RWPE1 (cell line): ENCODE data around the gene CRISP1.
"Not testable (repeated sequence)": the region's sequence is repeated elsewhere in the genome, so short reads cannot be mapped to it uniquely, and the experiment has no call there.

Source experiments
- CTCF ChIA-PET: fragments of 350-600 bp; sonication (Branson Sonifier 250); formaldehyde crosslinking; extraction: SDS; loops from one replicate; lab custom pipeline; 2021; lab: Yijun Ruan, JAX
- POLR2A ChIA-PET: fragments of 400-600 bp; formaldehyde crosslinking; extraction: SDS; loops from one replicate; lab custom pipeline; 2020; ENCODE audit warnings: antibody characterized with exemption; ENCODE audit not compliant: low non-redundant PET; lab: Yijun Ruan, JAX
- DNase-seq: peaks from one replicate; pipeline ENCODE4 v3.0.0; 2012; ENCODE audit warnings: low spot score
- H3K27ac ChIP-seq: fragments of 450-650 bp; 2 replicates; pipeline ENCODE4 v1.5.1; 2017
- TF ChIP-seq, protein P1 (sequence below): fragments of 450-650 bp; conservative IDR thresholded peaks from 2 replicates; pipeline ENCODE4 v1.5.1; 2017; ENCODE audit warnings: low read depth, mild to moderate bottlenecking

The CRISP1 gene

DNA sequence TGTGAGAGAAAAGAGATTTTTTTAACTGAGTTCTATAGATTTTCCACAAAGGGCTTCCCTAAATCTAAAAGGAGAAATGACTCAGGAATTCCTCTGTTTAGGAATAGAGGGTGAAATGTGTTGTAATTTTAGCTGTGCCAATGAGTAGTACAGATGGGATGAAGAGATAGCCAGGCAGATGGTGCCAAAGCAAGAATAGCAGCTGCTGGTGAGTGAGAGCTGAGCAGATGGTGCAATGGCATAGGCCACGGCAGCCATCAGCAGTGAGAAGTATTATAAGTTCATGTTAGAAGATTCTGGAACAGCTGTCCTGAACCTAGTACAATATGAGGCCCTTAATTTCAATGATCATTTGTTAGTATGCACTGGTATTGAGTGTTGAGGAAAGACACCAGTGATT is 40.2 kb upstream of the CRISP1 start:
- CTCF ChIA-PET, result no interaction called here
- TF ChIP-seq, protein P1, sequence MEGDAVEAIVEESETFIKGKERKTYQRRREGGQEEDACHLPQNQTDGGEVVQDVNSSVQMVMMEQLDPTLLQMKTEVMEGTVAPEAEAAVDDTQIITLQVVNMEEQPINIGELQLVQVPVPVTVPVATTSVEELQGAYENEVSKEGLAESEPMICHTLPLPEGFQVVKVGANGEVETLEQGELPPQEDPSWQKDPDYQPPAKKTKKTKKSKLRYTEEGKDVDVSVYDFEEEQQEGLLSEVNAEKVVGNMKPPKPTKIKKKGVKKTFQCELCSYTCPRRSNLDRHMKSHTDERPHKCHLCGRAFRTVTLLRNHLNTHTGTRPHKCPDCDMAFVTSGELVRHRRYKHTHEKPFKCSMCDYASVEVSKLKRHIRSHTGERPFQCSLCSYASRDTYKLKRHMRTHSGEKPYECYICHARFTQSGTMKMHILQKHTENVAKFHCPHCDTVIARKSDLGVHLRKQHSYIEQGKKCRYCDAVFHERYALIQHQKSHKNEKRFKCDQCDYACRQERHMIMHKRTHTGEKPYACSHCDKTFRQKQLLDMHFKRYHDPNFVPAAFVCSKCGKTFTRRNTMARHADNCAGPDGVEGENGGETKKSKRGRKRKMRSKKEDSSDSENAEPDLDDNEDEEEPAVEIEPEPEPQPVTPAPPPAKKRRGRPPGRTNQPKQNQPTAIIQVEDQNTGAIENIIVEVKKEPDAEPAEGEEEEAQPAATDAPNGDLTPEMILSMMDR, result no peak
- POLR2A ChIA-PET, result no interaction called here
- DNase-seq, result no peak
- H3K27ac ChIP-seq, result no peak overlapping the region

DNA sequence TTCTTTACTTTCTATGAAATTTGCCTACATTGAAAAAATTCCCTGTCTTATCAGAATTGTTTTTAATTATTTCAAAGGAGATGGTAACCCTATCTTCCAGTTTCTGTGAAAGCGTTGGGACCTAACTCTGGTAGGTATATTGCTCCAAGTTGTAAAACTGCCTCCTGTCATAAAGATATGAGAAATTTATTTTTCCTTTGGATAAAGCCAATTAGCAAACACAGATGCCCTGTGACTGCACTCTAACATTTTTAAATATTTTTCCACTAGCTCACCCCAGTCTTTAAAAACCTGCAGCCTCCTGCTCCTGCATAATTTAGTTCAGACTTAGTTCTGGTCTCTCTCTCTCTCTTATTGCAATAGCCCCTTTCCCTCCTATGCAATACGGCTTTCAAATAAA is 39.0 kb upstream of the CRISP1 start:
- ChIA-PET CTCF (no interaction called here), POLR2A (no interaction called here)
- TF ChIP-seq, protein P1, result no peak
- no peak for DNase-seq
- no peak overlapping the region for H3K27ac ChIP-seq

DNA sequence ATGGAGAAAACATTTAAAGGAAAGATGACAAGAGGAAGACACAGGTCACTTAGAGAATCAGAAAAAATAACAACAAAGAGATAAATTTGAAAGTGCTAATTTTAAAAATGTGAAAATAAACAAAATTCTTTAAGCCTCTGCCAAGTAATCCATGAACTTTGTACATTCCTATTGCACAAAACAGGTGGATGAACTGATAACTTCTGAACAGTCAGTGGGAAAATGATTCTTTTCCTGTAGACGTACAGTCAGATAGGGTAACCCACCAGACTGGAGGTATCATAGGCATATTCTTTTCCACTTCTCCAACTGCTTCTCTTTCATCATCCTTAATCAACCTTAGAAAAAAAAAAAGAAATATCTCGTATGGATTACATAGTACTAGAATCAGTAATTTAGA is 36.5 kb upstream of the CRISP1 start:
- ChIA-PET POLR2A (no interaction called here), CTCF (no interaction called here)
- no peak for DNase-seq
- TF ChIP-seq, protein P1, result no peak
- no peak overlapping the region for H3K27ac ChIP-seq

DNA sequence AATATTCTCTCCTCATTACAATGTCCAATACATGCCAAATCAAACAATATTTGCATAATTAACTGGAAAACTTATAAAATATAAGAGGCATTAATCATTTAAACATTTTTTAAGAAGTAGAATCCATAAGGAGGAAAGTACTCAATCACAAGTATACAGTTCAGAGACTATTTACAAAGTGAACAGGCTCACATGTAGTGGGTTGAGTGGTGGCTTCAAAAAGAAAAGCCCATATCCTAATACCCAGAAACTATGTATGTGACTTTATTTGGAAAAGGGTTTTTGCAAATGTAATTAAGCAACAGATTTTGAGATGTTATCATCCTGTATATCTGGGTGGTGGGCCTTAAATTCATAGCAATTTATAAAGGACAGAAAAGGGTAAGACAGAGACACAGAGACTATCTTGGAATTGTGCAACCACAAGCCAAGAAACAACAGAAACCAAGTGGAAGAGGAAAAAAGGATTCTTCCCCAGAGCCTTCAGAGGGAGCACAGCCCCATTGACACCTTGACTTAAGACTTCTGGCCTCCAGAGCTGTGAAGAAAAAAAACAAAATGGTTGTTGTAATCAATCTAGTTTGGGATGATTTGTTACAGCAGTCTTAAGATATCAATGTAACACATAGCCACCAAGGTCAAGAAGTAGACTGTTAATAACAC is 32.7 kb upstream of the CRISP1 start:
- ChIA-PET POLR2A (no interaction called here), CTCF (no interaction called here)
- no peak for DNase-seq
- TF ChIP-seq, protein P1, result no peak
- no peak overlapping the region for H3K27ac ChIP-seq

DNA sequence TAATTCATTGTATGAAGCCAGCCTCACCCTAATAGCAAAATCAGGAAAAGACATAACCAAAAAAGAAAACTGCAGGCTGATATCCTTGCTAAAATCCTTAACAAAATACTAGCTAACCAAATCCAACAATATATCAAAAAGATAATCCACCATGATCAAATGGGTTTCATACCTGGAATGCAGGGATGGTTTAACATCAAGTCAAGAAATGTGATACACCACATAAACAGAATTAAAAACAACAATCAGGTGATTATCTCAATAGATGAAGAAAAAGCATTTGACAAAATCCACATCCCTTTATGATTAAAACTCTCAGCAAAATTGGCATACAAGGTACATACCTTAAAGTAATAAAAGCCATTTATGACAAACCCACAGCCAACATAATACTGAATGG is 29.2 kb upstream of the CRISP1 start:
- DNase-seq, H3K27ac ChIP-seq, POLR2A ChIA-PET: not testable (repeated sequence)
- CTCF ChIA-PET, result interaction anchor here (0.7 kb wide), 1 partner anchor 143 kb away, joined by 3 read pairs; no protein-coding TSS in a partner anchor

DNA sequence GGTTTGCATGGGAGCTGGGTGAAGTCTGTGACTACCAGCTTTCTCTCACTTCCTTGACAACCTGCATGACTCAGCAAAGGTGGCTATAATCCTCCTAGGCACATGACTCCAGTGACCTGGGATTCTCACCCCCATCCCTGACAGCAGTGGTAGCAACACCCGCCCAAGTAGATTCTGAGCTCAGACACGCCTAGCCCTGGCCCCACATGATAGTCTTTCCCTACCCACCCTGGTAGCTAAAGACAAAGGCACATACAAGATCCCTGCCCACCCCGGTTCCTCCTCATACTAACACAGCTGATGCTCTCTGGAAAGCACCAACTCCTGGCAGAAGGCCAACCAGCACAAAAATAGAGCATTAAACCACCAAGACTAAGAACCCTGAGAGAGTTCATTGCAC is 25.9 kb upstream of the CRISP1 start:
- no peak overlapping the region for H3K27ac ChIP-seq
- TF ChIP-seq, protein P1, result no peak
- ChIA-PET POLR2A (no interaction called here), CTCF (no interaction called here)
- DNase-seq, result no peak

DNA sequence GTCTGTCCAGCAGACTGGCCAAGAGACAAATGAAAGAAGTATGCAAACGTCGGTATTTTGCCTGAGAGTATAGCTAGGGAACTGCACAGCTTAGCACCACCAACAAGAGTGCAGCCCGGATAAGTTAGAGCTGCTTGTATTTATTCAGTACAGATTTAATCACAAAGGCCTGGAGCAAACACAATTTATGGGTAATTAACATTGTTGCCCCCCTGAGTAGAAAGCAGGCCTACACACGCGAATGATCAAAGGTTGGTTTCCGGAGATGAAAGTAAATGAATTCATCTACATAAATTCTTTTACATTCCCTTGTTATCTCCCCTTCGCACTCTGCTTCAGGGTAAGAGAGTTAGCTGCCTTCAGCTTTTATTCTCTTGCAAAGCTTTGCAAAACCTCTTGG is 24.7 kb upstream of the CRISP1 start:
- ChIA-PET POLR2A (no interaction called here), CTCF (no interaction called here)
- DNase-seq, result no peak
- TF ChIP-seq, protein P1, result no peak
- no peak overlapping the region for H3K27ac ChIP-seq
